Vagina (tissue), 2 donors: ENCODE measurements around the gene FRMPD4.

Experiments used
- POLR2A ChIP-seq, 2 donors: fragments of 450-650 bp; IDR thresholded peaks; one replicate each; pipeline ENCODE4 v1.6.1; 2017; ENCODE audit warnings: antibody characterized with exemption in 2 of 2, mild to moderate bottlenecking in 2 of 2, moderate library complexity in 2 of 2
- TF ChIP-seq, protein P1 (sequence below), 3 experiments: fragments of 450-650 bp in 2 of 3; fragments of 200-600 bp in 1 of 3; sonication (generic) in 1 of 3; IDR thresholded peaks; one replicate each; pipeline ENCODE4 v1.5.1; 2017 to 2019; ENCODE audit warnings: antibody characterized with exemption in 3 of 3, mild to moderate bottlenecking in 2 of 3, moderate library complexity in 2 of 3

DNA sequence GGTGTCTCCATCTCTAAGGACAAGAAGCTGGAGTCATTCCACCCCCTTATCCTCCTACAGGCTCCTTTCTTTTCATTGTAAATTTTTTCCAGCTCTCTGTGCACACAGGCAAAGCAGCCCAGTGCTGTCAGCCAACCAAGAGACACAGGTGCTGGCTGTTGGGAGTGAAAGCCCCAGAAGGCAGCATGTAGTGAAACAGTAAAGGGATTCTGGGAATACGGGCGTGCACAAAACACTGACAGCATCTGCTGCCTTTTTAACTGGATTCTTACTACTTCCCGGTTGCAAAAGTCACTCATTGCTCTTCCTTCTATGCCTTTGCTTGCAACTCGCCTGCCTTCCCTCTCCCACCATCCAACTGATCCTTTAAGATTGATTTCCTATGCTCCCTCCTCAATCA, 444.4 kb downstream of the FRMPD4 start:
- no peak for TF ChIP-seq POLR2A (IDR thresholded peaks at IDR 0.05)
- TF ChIP-seq, protein P1, sequence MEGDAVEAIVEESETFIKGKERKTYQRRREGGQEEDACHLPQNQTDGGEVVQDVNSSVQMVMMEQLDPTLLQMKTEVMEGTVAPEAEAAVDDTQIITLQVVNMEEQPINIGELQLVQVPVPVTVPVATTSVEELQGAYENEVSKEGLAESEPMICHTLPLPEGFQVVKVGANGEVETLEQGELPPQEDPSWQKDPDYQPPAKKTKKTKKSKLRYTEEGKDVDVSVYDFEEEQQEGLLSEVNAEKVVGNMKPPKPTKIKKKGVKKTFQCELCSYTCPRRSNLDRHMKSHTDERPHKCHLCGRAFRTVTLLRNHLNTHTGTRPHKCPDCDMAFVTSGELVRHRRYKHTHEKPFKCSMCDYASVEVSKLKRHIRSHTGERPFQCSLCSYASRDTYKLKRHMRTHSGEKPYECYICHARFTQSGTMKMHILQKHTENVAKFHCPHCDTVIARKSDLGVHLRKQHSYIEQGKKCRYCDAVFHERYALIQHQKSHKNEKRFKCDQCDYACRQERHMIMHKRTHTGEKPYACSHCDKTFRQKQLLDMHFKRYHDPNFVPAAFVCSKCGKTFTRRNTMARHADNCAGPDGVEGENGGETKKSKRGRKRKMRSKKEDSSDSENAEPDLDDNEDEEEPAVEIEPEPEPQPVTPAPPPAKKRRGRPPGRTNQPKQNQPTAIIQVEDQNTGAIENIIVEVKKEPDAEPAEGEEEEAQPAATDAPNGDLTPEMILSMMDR (IDR thresholded peaks at IDR 0.05) = no peak
